Esophagus (tissue), 2 donors: Measurements from ENCODE around the gene CCDC17. TPM values are rescaled to one million over a fixed set of nuclear protein-coding genes. Genes with fewer than 3 reads are reported as not detected.

Source experiments
- polyA plus RNA-seq, 2 donors: library from polyadenylated mRNA; stranded (reverse); fragments of 200-250 nt; gene quantifications; one replicate each; pipeline ENCODE4 v1.2.3, GENCODE V29; 2013
- donor health status: healthy with polysubstance abuse.
- donor health status: Bipolar disorder and iron deficiency.

Gene CCDC17
- polyA plus RNA-seq, 2 donors = 0.54 to 1.4 TPM

Other genes starting within 250 kb of the CCDC17 start
- gene TESK2, start 132.9 kb downstream of the CCDC17 start, polyA plus RNA-seq = 1 to 10 TPM; 4.0 to 4.3 TPM
- 1 to 10 TPM in 1 of 2 donors, under 1 TPM in 1; 0.79 to 1.2 TPM for gene CCDC163, start 124.0 kb downstream of the CCDC17 start, polyA plus RNA-seq
- gene MMACHC, start 123.8 kb downstream of the CCDC17 start, polyA plus RNA-seq = 1 to 10 TPM; 1.5 to 2.2 TPM
- gene PRDX1, start 102.2 kb downstream of the CCDC17 start, polyA plus RNA-seq = 1,000 to 10,000 TPM; 1,018 to 1,250 TPM
- gene AKR1A1, start 73.2 kb downstream of the CCDC17 start, polyA plus RNA-seq = 100 to 1,000 TPM; 212 to 242 TPM
- 10 to 100 TPM; 94.2 to 96.9 TPM for gene NASP, start 40.0 kb downstream of the CCDC17 start, polyA plus RNA-seq
- gene GPBP1L1, start 62.5 kb upstream of the CCDC17 start, polyA plus RNA-seq = 10 to 100 TPM; 48.6 to 53.0 TPM
- gene TMEM69, start 64.1 kb upstream of the CCDC17 start, polyA plus RNA-seq = 10 to 100 TPM; 11.3 to 25.1 TPM
- gene IPP, start 126.6 kb upstream of the CCDC17 start, polyA plus RNA-seq = 1 to 10 TPM; 3.7 to 5.2 TPM
- gene MAST2, start 179.6 kb upstream of the CCDC17 start, polyA plus RNA-seq = 10 to 100 TPM; 10.8 to 17.4 TPM